Panc1 (cell line): ENCODE measurements around the gene PMPCA. TPM values are rescaled to one million over a fixed set of nuclear protein-coding genes. Genes with fewer than 3 reads are reported as not detected.
"Not testable (repeated sequence)": the region's sequence is repeated elsewhere in the genome, so short reads cannot be mapped to it uniquely, and the experiment has no call there.

Experiments
- ATAC-seq: fragments of 200-7000 bp; cut with Tn5 transposase; 2 replicates; pipeline ENCODE4 v1.9.1; 2020; ENCODE audit warnings: mild to moderate bottlenecking, moderate library complexity
- BruUV-seq: library from RNA; stranded (reverse); fragments of 400-500 nt; replicated peaks from 2 replicates; lab custom pipeline; 2021; lab: Mats Ljungman, UMichigan
- CTCF ChIA-PET: fragments of 300-600 bp; sonication (Branson Sonifier 250); formaldehyde crosslinking; loops from one replicate; lab custom pipeline; 2022; ENCODE audit warnings: antibody characterized with exemption; lab: Charles Lee
- POLR2A ChIA-PET: fragments of 300-600 bp; sonication (Branson Sonifier 250); formaldehyde crosslinking; loops from one replicate; lab custom pipeline; 2022; ENCODE audit warnings: antibody characterized with exemption; lab: Charles Lee
- DNase-seq: peaks from one replicate; pipeline ENCODE4 v3.0.0-alpha.2; 2010; ENCODE audit warnings: low read depth, low spot score
- H3K27ac ChIP-seq: 2 replicates; pipeline ENCODE4 v1.5.1; 2011; ENCODE audit warnings: mild to moderate bottlenecking, low read length, inconsistent platforms
- H3K27me3 ChIP-seq: fragments of 200-500 bp; sonication (Bioruptor generic); 2 replicates; pipeline ENCODE4 v1.6.0; 2014; ENCODE audit warnings: low read length, inconsistent platforms; ENCODE audit not compliant: control insufficient read depth, insufficient read depth
- H3K36me3 ChIP-seq: fragments of 200-500 bp; sonication (Bioruptor generic); 2 replicates; pipeline ENCODE4 v1.5.1; 2014; ENCODE audit warnings: inconsistent platforms, mild to moderate bottlenecking, low read length, moderate library complexity; ENCODE audit not compliant: control insufficient read depth, insufficient read depth
- H3K4me1 ChIP-seq: 2 replicates; pipeline ENCODE4 v1.5.1; 2011; ENCODE audit warnings: inconsistent platforms, mild to moderate bottlenecking, low read length, moderate library complexity; ENCODE audit not compliant: control insufficient read depth, insufficient read depth
- H3K4me3 ChIP-seq, 2 experiments: 2 replicates each; pipeline ENCODE4 v1.5.1; 2011 to 2012; ENCODE audit warnings: low read depth in 2 of 2, low read length in 2 of 2, mild to moderate bottlenecking in 2 of 2, inconsistent platforms in 1 of 2, moderate library complexity in 1 of 2
- H3K9me3 ChIP-seq: fragments of 200-500 bp; sonication (Bioruptor generic); 2 replicates; pipeline ENCODE4 v1.5.1; 2014; ENCODE audit warnings: low read depth, mild to moderate bottlenecking, inconsistent platforms, low read length, moderate library complexity; ENCODE audit not compliant: control insufficient read depth, insufficient read depth
- CTCF ChIP-seq: fragments of 450-650 bp; IDR thresholded peaks from 2 replicates; pipeline ENCODE4 v1.5.1; 2017; ENCODE audit warnings: mild to moderate bottlenecking
- POLR2AphosphoS5 ChIP-seq: IDR thresholded peaks from 2 replicates; pipeline ENCODE4 v1.6.1; 2012; ENCODE audit warnings: mild to moderate bottlenecking, low read depth, low read length, moderate library complexity
- REST ChIP-seq, 2 experiments: IDR thresholded peaks; 2 replicates each; pipeline ENCODE4 v1.6.1; 2011 to 2012; ENCODE audit warnings: low read depth in 2 of 2, control low read depth in 1 of 2, low read length in 1 of 2, mild to moderate bottlenecking in 1 of 2, moderate library complexity in 1 of 2; ENCODE audit not compliant: insufficient read depth in 1 of 2
- SIN3A ChIP-seq: IDR thresholded peaks from 2 replicates; pipeline ENCODE4 v1.6.1; 2012; ENCODE audit warnings: low read depth, mild to moderate bottlenecking, low read length, moderate library complexity, borderline replicate concordance; ENCODE audit not compliant: insufficient read depth
- TCF7L2 ChIP-seq: IDR thresholded peaks from 2 replicates; pipeline ENCODE4 v1.6.1; 2011; ENCODE audit warnings: mild to moderate bottlenecking, low read depth, low read length, inconsistent platforms
- in situ Hi-C: cut with HindIII; loops from 2 replicates; pipeline ENCODE4 v1.10.0; 2016; ENCODE audit warnings: low sequenced_read_pairs, low pct_unique_long_range_greater_than_20kb
- intact Hi-C: fragments of 100-400 bp; cut with micrococcal nuclease; formaldehyde crosslinking; loops from one replicate; pipeline ENCODE4 v1.10.0; 2022; ENCODE audit not compliant: unreplicated experiment
- total RNA-seq: library from RNA; stranded (reverse); gene quantifications from one replicate; pipeline ENCODE4 v1.2.1, GENCODE V29; 2021; ENCODE audit not compliant: unreplicated experiment

Gene PMPCA
- total RNA-seq, 1 experiment from 2014 or later = 60.9 TPM

GRCh38 chr9:136424750-136425362 is 14.4 kb downstream of the PMPCA start:
- Histone ChIP-seq H3K36me3 (no peaks in the 10 kb centered on the region), H3K27ac (no peak overlapping the region), H3K4me3 (no peak overlapping the region), H3K27me3 (no peaks in the 10 kb centered on the region), H3K9me3 (no peaks in the 10 kb centered on the region), H3K4me1 (no peaks in the 10 kb centered on the region)
- intact Hi-C loops = no loop called here
- ATAC-seq (peak; percentile 20; the same call in 1 of the 2 replicates), DNase-seq (no peak)
- POLR2A ChIA-PET = no interaction called here
- CTCF ChIA-PET = no interaction called here
- TF ChIP-seq POLR2AphosphoS5 (no peak), REST (IDR thresholded peaks at IDR 0.05; ENCODE audit: insufficient read depth in 1 of 2, low read depth in 2 of 2, low read length in 1 of 2) (no peak), TCF7L2 (no peak), CTCF (no peak), SIN3A (no peak)
- no TSS peak for BruUV-seq
- in situ Hi-C loops = no loop called here

- H3K9me3 ChIP-seq, CTCF ChIA-PET, BruUV-seq, H3K4me3 ChIP-seq, H3K27ac ChIP-seq, DNase-seq, POLR2A ChIA-PET, H3K27me3 ChIP-seq, ATAC-seq, H3K36me3 ChIP-seq, in situ Hi-C loops, H3K4me1 ChIP-seq, intact Hi-C loops: not testable (repeated sequence)
These were observed 14.9 kb downstream of the PMPCA start for GRCh38 chr9:136425367-136425766.

- in situ Hi-C loops (no loop called here), intact Hi-C loops (no loop called here)
- TF ChIP-seq TCF7L2 (no peak), SIN3A (no peak)
- ChIA-PET POLR2A (no interaction called here), CTCF (no interaction called here)
- ATAC-seq (no peak), DNase-seq (no peak)
- H3K4me3 ChIP-seq = no peak overlapping the region
- no peaks in the 10 kb centered on the region for H3K4me1 ChIP-seq
- no peaks in the 10 kb centered on the region for H3K27me3 ChIP-seq
- BruUV-seq = no TSS peak
- H3K36me3 ChIP-seq = no peaks in the 10 kb centered on the region
- H3K27ac ChIP-seq = no peak overlapping the region
- H3K9me3 ChIP-seq = no peaks in the 10 kb centered on the region
These were observed 16.3 kb downstream of the PMPCA start for GRCh38 chr9:136426787-136427186.
